SU-DHL-6 (cell line): ENCODE measurements around the gene MOCS1.

Source experiments
- H2AFZ ChIP-seq: fragments of 200-600 bp; sonication (generic); 2 replicates; pipeline ENCODE4 v1.6.1; 2014; ENCODE audit warnings: low read depth, mild to moderate bottlenecking, moderate library complexity, mixed read lengths, antibody characterized with exemption, low read length; ENCODE audit not compliant: severe bottlenecking
- H3F3A ChIP-seq: fragments of 200-600 bp; shearing (Covaris generic); 2 replicates; pipeline ENCODE4 v1.6.0; 2016; ENCODE audit warnings: antibody characterized with exemption, mild to moderate bottlenecking; ENCODE audit not compliant: insufficient read depth
- H3K27ac ChIP-seq: fragments of 200-600 bp; sonication (generic); 2 replicates; pipeline ENCODE4 v1.5.1; 2016; ENCODE audit warnings: low read depth, mild to moderate bottlenecking, low read length, moderate library complexity, mixed read lengths
- H3K27me3 ChIP-seq: fragments of 200-600 bp; sonication (generic), shearing (Covaris generic); 2 replicates; pipeline ENCODE4 v1.6.0; 2014; ENCODE audit warnings: mild to moderate bottlenecking, low read length
- H3K36me3 ChIP-seq: fragments of 200-600 bp; sonication (generic); 2 replicates; pipeline ENCODE4 v1.6.1; 2014; ENCODE audit warnings: mild to moderate bottlenecking, low read length, mixed read lengths
- H3K4me2 ChIP-seq: fragments of 300-600, 200-600 bp; shearing (Covaris generic), sonication (generic); 2 replicates; pipeline ENCODE4 v1.6.0; 2014; ENCODE audit warnings: low read length, low read depth, mild to moderate bottlenecking; ENCODE audit not compliant: poor library complexity, severe bottlenecking
- H3K4me3 ChIP-seq: fragments of 200-600 bp; sonication (generic); 2 replicates; pipeline ENCODE4 v1.5.1; 2014; ENCODE audit warnings: antibody characterized with exemption, low read length, mild to moderate bottlenecking, mixed read lengths; ENCODE audit not compliant: insufficient read depth, poor library complexity, severe bottlenecking
- H3K79me2 ChIP-seq: fragments of 200-600 bp; sonication (generic); 2 replicates; pipeline ENCODE4 v1.6.1; 2014; ENCODE audit warnings: mild to moderate bottlenecking, low read length, moderate library complexity; ENCODE audit not compliant: insufficient read depth
- H3K9ac ChIP-seq: fragments of 200-600 bp; sonication (generic); 2 replicates; pipeline ENCODE4 v1.7.0; 2014; ENCODE audit warnings: mild to moderate bottlenecking, low read length
- H3K9me2 ChIP-seq: fragments of 200-600 bp; sonication (generic); replicated peaks from 2 replicates; pipeline ENCODE4 v1.6.1; 2014; ENCODE audit warnings: low read length; ENCODE audit not compliant: insufficient read depth
- H3K9me3 ChIP-seq: fragments of 200-600 bp; sonication (generic); 2 replicates; pipeline ENCODE4 v1.6.1; 2014; ENCODE audit warnings: low read length, mixed read lengths; ENCODE audit not compliant: insufficient read depth
- H4K20me1 ChIP-seq: fragments of 200-600 bp; sonication (generic); 2 replicates; pipeline ENCODE4 v1.6.1; 2014; ENCODE audit warnings: low read depth, mild to moderate bottlenecking, antibody characterized with exemption, low read length, moderate library complexity, mixed read lengths
- EZH2phosphoT487 ChIP-seq: fragments of 200-600 bp; sonication (generic), shearing (Covaris generic); conservative IDR thresholded peaks from 2 replicates; pipeline ENCODE4 v1.6.1; 2018; ENCODE audit warnings: mild to moderate bottlenecking, antibody characterized with exemption, low read length, moderate library complexity, mixed read lengths
- TF ChIP-seq, protein P1 (sequence below): fragments of 200-600 bp; sonication (generic); IDR thresholded peaks from one replicate; pipeline ENCODE4 v1.5.1; 2017; ENCODE audit warnings: antibody characterized with exemption, mild to moderate bottlenecking, low read length, moderate library complexity; ENCODE audit not compliant: insufficient read depth, poor library complexity, severe bottlenecking

The MOCS1 gene

DNA sequence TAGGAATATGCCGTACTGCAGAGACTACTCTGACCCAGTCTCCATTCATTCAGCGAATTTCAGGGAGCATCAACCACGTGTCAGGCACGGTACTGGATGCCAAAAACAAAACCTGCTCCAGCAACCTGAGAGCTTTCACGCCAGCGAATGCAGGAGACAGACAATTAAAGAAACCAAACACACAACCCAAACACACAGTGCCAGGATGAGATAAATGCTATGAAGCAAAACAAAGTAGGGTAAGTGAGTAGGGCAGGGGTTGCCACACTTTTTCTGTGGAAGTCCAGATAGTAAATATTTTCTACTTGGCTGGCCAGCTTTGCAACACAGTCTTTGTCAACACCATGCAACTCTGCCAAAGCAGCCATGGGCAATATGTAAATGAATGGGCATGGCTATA is 10.0 kb downstream of the MOCS1 start:
- Histone ChIP-seq H3K9me3 (no peaks in the 10 kb centered on the region), H3K27me3 (no peaks in the 10 kb centered on the region; the same call in 1 of the 2 replicates), H3K9me2 (no peaks in the 10 kb centered on the region), H3K79me2 (no peaks in the 10 kb centered on the region), H2AFZ (no peak overlapping the region), H3K36me3 (no peaks in the 10 kb centered on the region), H3K9ac (no peak overlapping the region), H3K4me2 (no peak overlapping the region), H4K20me1 (no peaks in the 10 kb centered on the region), H3K27ac (no peak overlapping the region), H3F3A (no peaks in the 10 kb centered on the region), H3K4me3 (no peak overlapping the region)
- TF ChIP-seq, protein P1, sequence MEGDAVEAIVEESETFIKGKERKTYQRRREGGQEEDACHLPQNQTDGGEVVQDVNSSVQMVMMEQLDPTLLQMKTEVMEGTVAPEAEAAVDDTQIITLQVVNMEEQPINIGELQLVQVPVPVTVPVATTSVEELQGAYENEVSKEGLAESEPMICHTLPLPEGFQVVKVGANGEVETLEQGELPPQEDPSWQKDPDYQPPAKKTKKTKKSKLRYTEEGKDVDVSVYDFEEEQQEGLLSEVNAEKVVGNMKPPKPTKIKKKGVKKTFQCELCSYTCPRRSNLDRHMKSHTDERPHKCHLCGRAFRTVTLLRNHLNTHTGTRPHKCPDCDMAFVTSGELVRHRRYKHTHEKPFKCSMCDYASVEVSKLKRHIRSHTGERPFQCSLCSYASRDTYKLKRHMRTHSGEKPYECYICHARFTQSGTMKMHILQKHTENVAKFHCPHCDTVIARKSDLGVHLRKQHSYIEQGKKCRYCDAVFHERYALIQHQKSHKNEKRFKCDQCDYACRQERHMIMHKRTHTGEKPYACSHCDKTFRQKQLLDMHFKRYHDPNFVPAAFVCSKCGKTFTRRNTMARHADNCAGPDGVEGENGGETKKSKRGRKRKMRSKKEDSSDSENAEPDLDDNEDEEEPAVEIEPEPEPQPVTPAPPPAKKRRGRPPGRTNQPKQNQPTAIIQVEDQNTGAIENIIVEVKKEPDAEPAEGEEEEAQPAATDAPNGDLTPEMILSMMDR, result no peak
- no peak for TF ChIP-seq EZH2phosphoT487

DNA sequence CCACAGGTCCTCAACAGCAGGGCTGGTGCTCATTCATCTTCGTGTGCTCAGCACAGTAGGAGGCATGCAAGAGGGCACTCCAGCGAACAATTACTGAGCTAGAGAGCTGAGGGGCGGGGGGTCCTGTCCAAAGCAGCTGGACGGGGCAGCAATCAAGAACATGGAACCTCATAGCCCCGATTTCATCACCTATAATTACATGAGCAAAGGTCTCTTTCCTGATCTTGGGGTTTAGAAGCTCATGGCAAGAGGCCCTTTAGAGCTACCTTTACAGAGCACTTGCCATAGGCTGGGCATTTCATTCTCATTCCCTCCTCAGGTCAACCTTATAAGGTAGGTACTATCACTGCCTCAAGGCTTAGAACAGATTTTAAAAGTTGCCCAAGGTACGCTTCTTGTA is 10.4 kb downstream of the MOCS1 start:
- Histone ChIP-seq H3K79me2 (no peaks in the 10 kb centered on the region), H3F3A (no peaks in the 10 kb centered on the region), H3K4me3 (no peak overlapping the region), H2AFZ (no peak overlapping the region), H3K9me2 (no peaks in the 10 kb centered on the region), H4K20me1 (no peaks in the 10 kb centered on the region), H3K27ac (no peak overlapping the region), H3K27me3 (no peaks in the 10 kb centered on the region; the same call in 1 of the 2 replicates), H3K9ac (no peak overlapping the region), H3K36me3 (no peaks in the 10 kb centered on the region), H3K9me3 (no peaks in the 10 kb centered on the region), H3K4me2 (no peak overlapping the region)
- no peak for TF ChIP-seq EZH2phosphoT487
- TF ChIP-seq, protein P1, result no peak

DNA sequence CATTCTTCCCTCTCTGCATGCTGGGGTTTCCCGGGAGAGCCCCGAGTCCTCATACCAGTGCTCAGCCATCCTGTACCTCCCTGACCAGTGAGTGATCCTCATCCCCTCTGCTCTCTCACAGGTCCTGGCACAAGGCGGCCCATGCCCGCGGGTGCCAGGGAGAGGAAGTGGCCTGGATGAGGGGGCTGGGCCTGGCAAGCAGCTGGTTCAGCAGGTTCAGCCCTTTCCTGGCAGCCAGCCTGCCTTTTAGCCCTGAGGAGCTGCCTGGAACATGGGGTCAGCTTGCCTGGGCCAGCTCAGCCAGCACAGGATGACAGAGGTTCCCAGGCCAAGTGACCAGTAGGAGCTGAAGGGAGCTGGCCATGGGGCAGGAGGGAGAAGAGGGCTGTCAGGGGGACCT is 10.9 kb downstream of the MOCS1 start:
- Histone ChIP-seq H2AFZ (no peak overlapping the region), H3K9me2 (no peaks in the 10 kb centered on the region), H3K9me3 (no peaks in the 10 kb centered on the region), H3K9ac (no peak overlapping the region), H3K36me3 (no peaks in the 10 kb centered on the region), H3K27ac (no peak overlapping the region), H3K4me3 (no peak overlapping the region), H3K27me3 (no peaks in the 10 kb centered on the region; the same call in 1 of the 2 replicates), H3F3A (no peaks in the 10 kb centered on the region), H3K4me2 (no peak overlapping the region), H4K20me1 (no peaks in the 10 kb centered on the region), H3K79me2 (no peaks in the 10 kb centered on the region)
- TF ChIP-seq, protein P1, result no peak
- TF ChIP-seq EZH2phosphoT487, result no peak

DNA sequence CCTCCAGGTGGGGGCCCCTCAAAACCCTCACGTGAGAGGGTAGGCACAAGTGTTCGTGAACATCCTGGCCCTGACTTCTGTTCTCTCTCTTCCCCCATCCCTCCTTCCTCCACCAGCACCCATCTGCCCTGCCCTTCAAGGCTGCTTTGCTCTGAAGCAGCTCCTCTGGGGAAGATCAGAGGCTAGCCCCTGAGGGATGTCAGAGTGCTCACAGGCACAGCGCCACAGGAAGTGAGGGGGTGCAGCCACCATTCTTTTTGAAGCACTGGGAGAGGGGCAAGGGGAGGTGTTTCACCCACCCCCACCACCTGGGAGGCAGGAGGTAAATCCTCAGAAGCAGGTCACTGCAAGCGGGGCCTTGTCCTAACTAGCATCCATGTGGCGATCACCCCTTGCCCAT is 11.4 kb downstream of the MOCS1 start:
- Histone ChIP-seq H3K27ac (no peak overlapping the region), H3K9ac (no peak overlapping the region), H3F3A (no peaks in the 10 kb centered on the region), H3K27me3 (no peaks in the 10 kb centered on the region; the same call in 1 of the 2 replicates), H4K20me1 (no peaks in the 10 kb centered on the region), H3K79me2 (no peaks in the 10 kb centered on the region), H2AFZ (no peak overlapping the region), H3K9me3 (no peaks in the 10 kb centered on the region), H3K4me3 (no peak overlapping the region), H3K4me2 (no peak overlapping the region), H3K9me2 (0 out of 2 replicates have a peak, but pooled peaks cover 4% of the 10 kb centered on the region), H3K36me3 (no peaks in the 10 kb centered on the region)
- TF ChIP-seq, protein P1, result no peak
- no peak for TF ChIP-seq EZH2phosphoT487
